Measurements from ENCODE around the gene OR5C1.

Gene OR5C1

GRCh38 chr9:122780026-122780425, 8.7 kb upstream of the OR5C1 start:
- TF ChIP-seq CTCF (IDR thresholded peaks at IDR 0.05; ENCODE audit: borderline replicate concordance, insufficient read depth, low read depth, low read length), result no peak
- H3K4me3 ChIP-seq (ENCODE audit: low read depth, low read length), result no peak overlapping the region

GRCh38 chr9:122781671-122782070, 7.1 kb upstream of the OR5C1 start:
- TF ChIP-seq CTCF (IDR thresholded peaks at IDR 0.05; ENCODE audit: borderline replicate concordance, insufficient read depth, low read depth, low read length), result no peak
- no peak overlapping the region for H3K4me3 ChIP-seq (ENCODE audit: low read depth, low read length)

GRCh38 chr9:122785269-122785668, 3.5 kb upstream of the OR5C1 start:
- no peak overlapping the region for H3K4me3 ChIP-seq (ENCODE audit: low read depth, low read length)
- TF ChIP-seq CTCF (IDR thresholded peaks at IDR 0.05; ENCODE audit: borderline replicate concordance, insufficient read depth, low read depth, low read length), result no peak

- H3K4me3 ChIP-seq (ENCODE audit: low read depth, low read length), result no peak overlapping the region
- TF ChIP-seq CTCF (IDR thresholded peaks at IDR 0.05; ENCODE audit: borderline replicate concordance, insufficient read depth, low read depth, low read length), result no peak
These were observed 2.4 kb upstream of the OR5C1 start for GRCh38 chr9:122786338-122786737.

- no peak overlapping the region for H3K4me3 ChIP-seq (ENCODE audit: low read depth, low read length)
- no peak for TF ChIP-seq CTCF (IDR thresholded peaks at IDR 0.05; ENCODE audit: borderline replicate concordance, insufficient read depth, low read depth, low read length)
These were observed 718 bp downstream of the OR5C1 start for GRCh38 chr9:122789256-122790046.

GRCh38 chr9:122791872-122792669, 3.3 kb downstream of the OR5C1 start:
- no peak overlapping the region for H3K4me3 ChIP-seq (ENCODE audit: low read depth, low read length)
- no peak for TF ChIP-seq CTCF (IDR thresholded peaks at IDR 0.05; ENCODE audit: borderline replicate concordance, insufficient read depth, low read depth, low read length)

All from GM12875 (cell line).